ENCODE results near the gene MASP2.
"Not testable (repeated sequence)": the region's sequence is repeated elsewhere in the genome, so short reads cannot be mapped to it uniquely, and the experiment has no call there.

MASP2 gene

GRCh38 chr1:10990828-10991227 is 56.2 kb downstream of the MASP2 start:
- DNase-seq (ENCODE audit: low read depth in 3 of 3): no peak

GRCh38 chr1:10989920-10990516 is 57.0 kb downstream of the MASP2 start:
- DNase-seq (ENCODE audit: low read depth in 3 of 3): not testable (repeated sequence)

DNA sequence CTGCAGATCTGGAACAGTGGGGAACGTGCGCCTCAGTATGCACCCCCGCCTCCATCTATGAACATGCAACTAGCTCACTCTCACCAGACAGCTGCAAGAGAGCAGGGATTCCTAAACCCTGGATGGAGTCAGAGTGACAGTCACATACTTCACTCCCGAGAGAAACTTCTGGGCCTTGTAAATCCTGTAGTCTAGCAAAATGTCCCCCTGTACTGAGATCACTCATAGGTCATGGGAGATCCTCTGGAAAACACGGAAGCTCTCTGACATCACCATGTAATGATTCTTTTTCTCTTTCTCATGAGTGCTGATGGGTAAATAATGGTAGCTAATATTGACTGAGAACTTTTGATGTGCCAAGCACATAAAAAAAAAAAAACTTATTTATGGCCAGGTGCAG is 57.9 kb downstream of the MASP2 start:
- DNase-seq (ENCODE audit: low read depth in 3 of 3): no peak

- DNase-seq (ENCODE audit: low read depth in 3 of 3): no peak
Measured at GRCh38 chr1:10987840-10988417, 59.1 kb downstream of the MASP2 start.

- DNase-seq (ENCODE audit: low read depth in 3 of 3): no peak
Measured at GRCh38 chr1:10986525-10986890, 60.5 kb downstream of the MASP2 start.

- DNase-seq (ENCODE audit: low read depth in 3 of 3): no peak
Measured at GRCh38 chr1:10980841-10981727, 66.0 kb downstream of the MASP2 start.

DNA sequence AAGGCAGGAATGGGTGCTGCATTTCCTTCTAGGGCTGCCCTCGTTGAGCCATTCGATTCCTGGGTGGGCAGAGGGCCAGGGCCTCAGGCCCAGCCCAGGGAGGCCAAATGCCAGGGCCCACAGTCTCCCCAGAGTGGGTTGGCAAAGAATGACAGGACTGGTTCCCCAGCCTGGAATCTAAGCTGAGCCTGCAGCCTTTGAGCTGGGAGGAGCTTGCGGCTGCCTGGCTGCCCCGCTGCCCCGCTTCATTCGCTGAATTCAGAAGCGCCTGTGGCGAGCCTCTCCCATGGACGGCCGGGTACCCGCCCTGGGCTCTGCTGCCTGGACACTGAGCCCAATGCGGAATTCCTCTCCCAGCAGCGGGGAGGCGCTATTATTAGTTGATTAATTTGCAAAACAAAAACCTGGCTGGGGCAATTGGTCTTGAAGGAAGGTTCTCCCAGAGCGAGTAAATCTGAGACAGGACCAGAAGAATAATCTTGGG is 66.9 kb downstream of the MASP2 start:
- DNase-seq (ENCODE audit: low read depth in 3 of 3): no peak

GRCh38 chr1:10979483-10979920 is 67.5 kb downstream of the MASP2 start:
- no peak for DNase-seq (ENCODE audit: low read depth in 3 of 3)

DNA sequence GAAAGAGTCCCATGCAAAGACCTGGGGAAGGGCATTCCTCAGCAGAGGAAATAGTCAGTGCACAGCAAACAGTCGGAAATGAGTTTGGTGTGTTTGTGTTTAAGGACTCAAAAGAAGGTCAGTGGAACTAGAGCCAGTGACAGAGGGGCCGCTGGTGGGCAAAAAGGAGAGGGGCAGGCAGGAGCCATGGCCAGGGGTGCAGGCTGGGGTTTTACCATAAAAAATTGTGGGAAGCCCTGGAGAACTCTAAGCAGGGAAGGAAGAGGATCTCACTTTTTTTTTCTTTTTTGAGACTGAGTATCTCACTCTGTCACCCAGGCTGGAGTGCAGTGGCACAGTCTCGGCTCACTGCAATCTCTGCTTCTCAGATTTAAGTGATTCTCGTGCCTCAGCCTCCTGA is 68.3 kb downstream of the MASP2 start:
- DNase-seq (ENCODE audit: low read depth in 3 of 3): no peak

All from stimulated activated CD4-positive, alpha-beta T cell treated with anti-CD3 and anti-CD28 coated beads, TNF-alpha, amount 100 ng/mL, for 24 hours (primary cell).